ENCODE results near the gene ENG.
A peak's percentile ranks its signal among the peaks of the same experiment; 100 is the strongest.
"Not testable (repeated sequence)": the region's sequence is repeated elsewhere in the genome, so short reads cannot be mapped to it uniquely, and the experiment has no call there.

Gene ENG

DNA sequence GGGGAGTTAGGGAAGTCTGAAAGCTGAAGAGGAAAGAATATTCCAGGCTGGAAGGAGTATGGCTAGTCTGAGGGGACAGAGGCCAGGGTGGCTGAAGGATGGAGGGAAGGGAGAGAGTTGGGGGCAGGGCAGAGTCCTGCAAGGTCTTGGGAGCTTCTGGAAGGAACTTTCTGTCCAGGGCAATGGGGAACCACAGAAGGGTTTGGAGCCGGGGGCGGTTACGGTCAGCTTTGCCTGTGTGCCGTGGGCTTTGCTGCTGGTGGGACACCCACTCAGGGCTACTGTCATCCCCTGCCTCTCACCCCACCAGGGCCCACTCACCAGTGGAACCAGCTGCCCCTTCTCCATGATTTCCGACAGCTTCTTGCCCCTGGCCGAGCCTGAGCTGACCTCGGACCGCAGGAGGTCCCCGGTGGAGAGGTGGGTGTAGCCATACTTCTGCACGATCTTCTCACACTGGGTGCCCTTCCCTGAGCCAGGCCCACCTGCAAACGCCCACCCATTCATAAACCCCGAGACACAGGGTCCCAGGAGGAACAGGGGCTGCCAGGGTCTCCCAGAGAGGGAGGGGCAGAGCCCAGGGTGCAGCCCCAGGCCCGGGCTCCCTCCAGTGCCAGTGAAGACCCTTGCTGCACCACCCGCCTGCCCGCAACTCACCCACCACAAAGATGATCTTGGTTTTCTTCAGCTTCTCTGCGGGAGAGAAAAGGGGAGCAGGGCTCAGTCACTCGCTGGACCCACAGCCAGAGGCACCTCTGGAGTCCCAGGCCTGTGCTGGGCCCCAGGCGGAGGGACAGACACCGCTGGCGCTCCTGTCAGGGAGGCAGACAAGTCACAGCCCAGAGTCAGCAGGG, 18.1 kb upstream of the ENG start:
- Histone ChIP-seq H3K4me1 (no peaks in the 10 kb centered on the region; the same call in none of the 2 replicates), H3K36me3 (peaks cover 4% of the 10 kb centered on the region), H3K27me3 (no peaks in the 10 kb centered on the region), H3K9me3 (no peaks in the 10 kb centered on the region), H3K4me3 (ENCODE audit: low read depth, low read length) (no peak overlapping the region)
- TF ChIP-seq, protein P1, sequence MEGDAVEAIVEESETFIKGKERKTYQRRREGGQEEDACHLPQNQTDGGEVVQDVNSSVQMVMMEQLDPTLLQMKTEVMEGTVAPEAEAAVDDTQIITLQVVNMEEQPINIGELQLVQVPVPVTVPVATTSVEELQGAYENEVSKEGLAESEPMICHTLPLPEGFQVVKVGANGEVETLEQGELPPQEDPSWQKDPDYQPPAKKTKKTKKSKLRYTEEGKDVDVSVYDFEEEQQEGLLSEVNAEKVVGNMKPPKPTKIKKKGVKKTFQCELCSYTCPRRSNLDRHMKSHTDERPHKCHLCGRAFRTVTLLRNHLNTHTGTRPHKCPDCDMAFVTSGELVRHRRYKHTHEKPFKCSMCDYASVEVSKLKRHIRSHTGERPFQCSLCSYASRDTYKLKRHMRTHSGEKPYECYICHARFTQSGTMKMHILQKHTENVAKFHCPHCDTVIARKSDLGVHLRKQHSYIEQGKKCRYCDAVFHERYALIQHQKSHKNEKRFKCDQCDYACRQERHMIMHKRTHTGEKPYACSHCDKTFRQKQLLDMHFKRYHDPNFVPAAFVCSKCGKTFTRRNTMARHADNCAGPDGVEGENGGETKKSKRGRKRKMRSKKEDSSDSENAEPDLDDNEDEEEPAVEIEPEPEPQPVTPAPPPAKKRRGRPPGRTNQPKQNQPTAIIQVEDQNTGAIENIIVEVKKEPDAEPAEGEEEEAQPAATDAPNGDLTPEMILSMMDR (IDR thresholded peaks at IDR 0.05; ENCODE audit: low read depth, low read length): no peak
- DNase-seq: no peak

DNA sequence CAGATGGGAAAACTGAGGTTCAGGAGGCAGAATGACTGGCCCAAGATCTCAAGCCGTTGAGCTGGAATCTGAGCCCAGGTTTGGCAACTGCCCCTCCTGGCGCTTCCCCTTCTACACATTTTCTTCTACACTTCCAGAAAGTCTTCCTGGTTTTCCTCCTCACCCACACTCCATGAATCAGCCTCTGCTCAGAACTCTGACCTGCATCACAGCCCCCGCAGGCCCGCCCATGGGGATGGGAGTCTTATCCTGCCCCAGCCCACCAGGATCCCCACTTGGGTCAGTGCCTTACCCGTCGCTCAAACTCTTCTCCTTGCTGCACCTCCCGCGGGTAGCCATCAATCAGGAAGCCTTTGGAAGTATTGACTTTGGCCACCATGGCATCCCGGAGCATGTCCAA, 17.1 kb upstream of the ENG start:
- H3K36me3 ChIP-seq: peaks cover 4% of the 10 kb centered on the region
- no peak for DNase-seq
- TF ChIP-seq, protein P1 (IDR thresholded peaks at IDR 0.05; ENCODE audit: low read depth, low read length): no peak
- H3K4me1 ChIP-seq: no peaks in the 10 kb centered on the region; the same call in 1 of the 2 replicates
- H3K4me3 ChIP-seq (ENCODE audit: low read depth, low read length): no peak overlapping the region
- no peaks in the 10 kb centered on the region for H3K9me3 ChIP-seq
- H3K27me3 ChIP-seq: no peaks in the 10 kb centered on the region

DNA sequence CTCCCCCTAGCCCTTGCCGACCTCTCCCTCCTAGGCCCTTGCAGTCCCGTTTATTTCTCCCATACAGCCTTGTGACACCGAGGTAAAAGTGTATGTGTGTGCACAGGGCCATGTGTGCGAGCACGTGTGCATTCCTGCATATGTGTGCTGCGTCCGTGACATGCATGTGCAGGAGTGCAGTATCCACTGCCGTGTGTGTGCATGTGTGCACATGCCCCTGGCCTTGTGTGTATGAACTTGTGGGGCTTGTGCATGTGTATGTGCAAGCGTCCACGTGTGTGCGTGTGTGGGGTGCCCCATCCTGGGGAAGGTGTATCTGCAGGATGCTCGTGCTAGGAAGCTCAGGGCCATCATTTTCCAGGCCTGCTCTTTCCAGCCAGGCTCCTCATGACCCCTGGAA, 16.4 kb upstream of the ENG start:
- H3K36me3 ChIP-seq: peaks cover 6% of the 10 kb centered on the region
- no peaks in the 10 kb centered on the region for H3K27me3 ChIP-seq
- peaks cover 1% of the 10 kb centered on the region for H3K4me1 ChIP-seq

DNA sequence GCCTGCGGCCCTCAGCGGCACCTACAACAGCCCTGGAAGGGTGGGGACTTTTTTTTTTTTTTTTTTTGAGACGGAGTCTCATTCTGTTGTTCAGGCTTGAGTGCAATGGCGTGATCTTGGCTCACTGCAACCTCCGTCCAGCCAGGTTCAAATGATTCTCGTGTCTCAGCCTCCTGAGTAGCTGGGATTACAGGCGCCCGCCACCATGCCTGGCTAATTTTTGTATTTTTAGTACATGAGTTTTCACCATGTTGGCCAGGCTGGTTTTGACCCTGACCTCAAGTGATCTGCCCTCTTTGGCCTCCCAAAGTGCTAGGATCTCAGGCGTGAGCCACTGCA, 15.7 kb upstream of the ENG start:
- not testable (repeated sequence) for H3K27me3 ChIP-seq; H3K36me3 ChIP-seq; H3K4me3 ChIP-seq (ENCODE audit: low read depth, low read length); H3K4me1 ChIP-seq; H3K9me3 ChIP-seq; DNase-seq

More for the DNA sequence above, 16.4 kb upstream of the ENG start:
- TF ChIP-seq, protein P1 (IDR thresholded peaks at IDR 0.05; ENCODE audit: low read depth, low read length): no peak
- Histone ChIP-seq H3K9me3 (no peaks in the 10 kb centered on the region), H3K4me3 (ENCODE audit: low read depth, low read length) (no peak overlapping the region)
- DNase-seq: no peak

DNA sequence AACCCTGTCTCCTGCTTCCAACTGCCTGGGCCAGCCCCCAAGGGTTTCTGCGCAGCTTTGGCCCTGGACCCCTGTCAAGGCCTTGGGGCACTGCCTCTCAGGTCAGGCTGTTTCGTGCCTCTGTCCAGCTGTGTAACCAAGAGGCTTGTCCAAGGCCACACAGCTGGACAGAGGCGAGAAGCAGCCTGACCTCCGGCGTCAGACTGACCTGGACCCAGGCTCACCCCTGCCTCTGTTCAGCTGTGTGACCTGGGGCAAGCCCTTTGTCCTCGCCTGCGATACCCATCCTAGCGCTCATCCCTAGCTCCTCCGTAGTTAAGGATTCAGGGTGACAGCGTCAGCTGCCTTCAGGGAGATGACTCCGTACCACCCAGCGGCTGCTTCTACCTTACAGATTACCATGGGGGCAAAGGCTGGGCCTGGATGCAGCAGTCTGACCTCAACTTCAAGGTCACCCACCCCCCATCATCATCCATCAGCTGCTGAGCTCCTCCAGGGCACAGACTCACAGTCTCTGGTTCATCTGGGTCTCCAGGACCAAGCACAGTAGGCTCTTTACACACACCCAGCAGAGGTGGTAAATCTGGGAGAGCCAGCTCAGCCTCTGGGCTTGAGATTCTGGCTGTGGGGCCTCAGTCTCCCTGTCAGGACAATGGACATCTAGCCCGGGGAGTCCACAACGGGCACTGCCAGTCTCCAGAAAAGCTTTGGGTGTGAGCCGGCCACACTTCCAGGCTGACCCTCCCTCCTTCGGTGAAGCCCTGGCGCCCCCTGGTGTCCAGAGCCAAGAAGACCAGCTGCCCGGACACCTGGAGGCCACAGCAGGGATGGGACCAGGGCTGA, 15.1 kb upstream of the ENG start:
- Histone ChIP-seq H3K36me3 (peaks cover 8% of the 10 kb centered on the region), H3K27me3 (no peaks in the 10 kb centered on the region), H3K4me3 (ENCODE audit: low read depth, low read length) (no peak overlapping the region), H3K4me1 (peaks cover 8% of the 10 kb centered on the region), H3K9me3 (no peaks in the 10 kb centered on the region)
- peak; percentile 95 for DNase-seq
- TF ChIP-seq, protein P1 (IDR thresholded peaks at IDR 0.05; ENCODE audit: low read depth, low read length): peak; percentile 92

DNA sequence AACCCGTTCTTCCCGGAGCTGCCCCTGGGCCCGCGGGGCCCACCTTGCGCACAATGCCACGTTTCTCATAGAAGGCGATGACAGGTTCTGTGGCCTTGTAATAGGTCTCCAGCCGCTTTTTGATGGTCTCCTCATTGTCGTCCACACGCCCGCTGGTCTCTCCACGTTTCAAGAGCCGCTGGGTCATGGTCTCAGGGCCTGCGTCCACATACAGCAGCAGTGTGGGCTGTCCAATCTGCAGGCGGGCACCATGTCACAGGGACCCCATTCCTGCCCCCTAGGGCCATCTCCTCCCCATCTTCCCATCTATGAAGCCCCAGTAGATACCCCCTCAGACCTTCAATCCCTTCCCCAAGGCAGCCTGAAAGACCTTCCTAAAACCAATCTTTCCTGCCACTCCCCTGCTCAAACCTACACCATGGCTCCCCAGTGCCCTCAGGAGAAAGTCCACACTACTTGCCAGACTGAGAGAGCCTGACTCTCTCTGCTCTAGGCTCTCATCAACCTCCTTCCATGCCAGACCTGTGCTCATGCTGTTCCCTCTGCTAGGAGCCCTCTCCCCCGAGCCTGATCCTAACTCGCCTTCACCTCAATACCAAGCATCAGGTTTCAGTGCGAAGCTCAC, 13.9 kb upstream of the ENG start:
- no peaks in the 10 kb centered on the region for H3K27me3 ChIP-seq
- no peak overlapping the region for H3K4me3 ChIP-seq (ENCODE audit: low read depth, low read length)
- no peaks in the 10 kb centered on the region for H3K9me3 ChIP-seq
- peaks cover 8% of the 10 kb centered on the region for H3K4me1 ChIP-seq
- TF ChIP-seq, protein P1 (IDR thresholded peaks at IDR 0.05; ENCODE audit: low read depth, low read length): no peak
- DNase-seq: no peak
- H3K36me3 ChIP-seq: peaks cover 8% of the 10 kb centered on the region
